Fibroblast of pulmonary artery (primary cell): ENCODE results near the gene ADAMTSL1.
A peak's percentile ranks its signal among the peaks of the same experiment; 100 is the strongest.

Experiments
- DNase-seq: peaks from one replicate; pipeline ENCODE4 v3.0.0-alpha.2; 2010; ENCODE audit warnings: low read depth
- H3K4me3 ChIP-seq: replicated peaks from 2 replicates; pipeline ENCODE4 v1.5.1; 2011; ENCODE audit warnings: low read depth, mild to moderate bottlenecking, control low read depth, low read length, moderate library complexity
- CTCF ChIP-seq: IDR thresholded peaks from 2 replicates; pipeline ENCODE4 v1.5.1; 2011; ENCODE audit warnings: mild to moderate bottlenecking, control low read depth, low read length, inconsistent platforms; ENCODE audit errors: missing control alignments

The ADAMTSL1 gene

GRCh38 chr9:18543406-18544192, 69.6 kb downstream of the ADAMTSL1 start:
- no peak for TF ChIP-seq CTCF
- no peak overlapping the region for H3K4me3 ChIP-seq
- peak; percentile 66 for DNase-seq

GRCh38 chr9:18544456-18544855, 70.5 kb downstream of the ADAMTSL1 start:
- no peak for TF ChIP-seq CTCF
- no peak for DNase-seq
- no peak overlapping the region for H3K4me3 ChIP-seq

- H3K4me3 ChIP-seq: no peak overlapping the region
- DNase-seq: no peak
Measured at GRCh38 chr9:18545636-18546360, 71.8 kb downstream of the ADAMTSL1 start.

GRCh38 chr9:18548456-18548855, 74.5 kb downstream of the ADAMTSL1 start:
- no peak overlapping the region for H3K4me3 ChIP-seq
- DNase-seq: no peak
- no peak for TF ChIP-seq CTCF

More at GRCh38 chr9:18545636-18546360, 71.8 kb downstream of the ADAMTSL1 start:
- TF ChIP-seq CTCF: no peak

GRCh38 chr9:18549772-18550171, 75.8 kb downstream of the ADAMTSL1 start:
- no peak overlapping the region for H3K4me3 ChIP-seq
- no peak for TF ChIP-seq CTCF
- no peak for DNase-seq

- no peak overlapping the region for H3K4me3 ChIP-seq
- no peak for DNase-seq
- TF ChIP-seq CTCF: no peak
Measured at GRCh38 chr9:18550286-18550685, 76.3 kb downstream of the ADAMTSL1 start.
